PC-3 (cell line): Measurements from ENCODE around the gene SLC39A10. TPM values are rescaled to one million over a fixed set of nuclear protein-coding genes. Genes with fewer than 3 reads are reported as not detected.

Experiments used
- ATAC-seq: fragments of 200-7000 bp; cut with Tn5 transposase; 2 replicates; pipeline ENCODE4 v1.9.1; 2020; ENCODE audit warnings: mild to moderate bottlenecking, moderate library complexity
- BruUV-seq: library from RNA; stranded (reverse); fragments of 400-500 nt; replicated peaks from 2 replicates; lab custom pipeline; 2021; lab: Mats Ljungman, UMichigan
- CTCF ChIA-PET: fragments of 300-600 bp; sonication (Branson Sonifier 250); formaldehyde crosslinking; loops from one replicate; lab custom pipeline; 2022; ENCODE audit warnings: antibody characterized with exemption; lab: Charles Lee
- POLR2A ChIA-PET: fragments of 300-600 bp; sonication (Branson Sonifier 250); formaldehyde crosslinking; loops from one replicate; lab custom pipeline; 2022; ENCODE audit warnings: antibody characterized with exemption; ENCODE audit not compliant: unreplicated experiment; lab: Charles Lee
- DNase-seq: peaks from one replicate; pipeline ENCODE4 v3.0.0-alpha.2; 2015
- H2AFZ ChIP-seq: fragments of 300-600 bp; sonication (generic); 2 replicates; pipeline ENCODE4 v1.6.0; 2016; ENCODE audit warnings: antibody characterized with exemption, low read length
- H3F3A ChIP-seq: fragments of 300-600 bp; sonication (generic); one replicate; pipeline ENCODE4 v1.6.0; 2017; ENCODE audit warnings: antibody characterized with exemption, low read length, control low read depth, mild to moderate bottlenecking; ENCODE audit not compliant: unreplicated experiment
- H3K27ac ChIP-seq: fragments of 300-600 bp; sonication (generic); 2 replicates; pipeline ENCODE4 v1.5.1; 2016; ENCODE audit warnings: mild to moderate bottlenecking, low read length
- H3K27me3 ChIP-seq: fragments of 300-600 bp; sonication (generic); 2 replicates; pipeline ENCODE4 v1.6.1; 2016; ENCODE audit warnings: low read length, mixed read lengths
- H3K36me3 ChIP-seq: fragments of 300-600 bp; sonication (generic); 2 replicates; pipeline ENCODE4 v1.6.1; 2016; ENCODE audit warnings: low read depth, mixed run types, low read length, mixed read lengths
- H3K4me1 ChIP-seq: fragments of 300-600 bp; sonication (generic); 2 replicates; pipeline ENCODE4 v1.5.1; 2016; ENCODE audit warnings: low read length; ENCODE audit not compliant: insufficient read depth
- H3K4me2 ChIP-seq: fragments of 300-600 bp; sonication (generic); 2 replicates; pipeline ENCODE4 v1.6.0; 2016; ENCODE audit warnings: low read length
- H3K4me3 ChIP-seq: fragments of 300-600 bp; sonication (generic); 2 replicates; pipeline ENCODE4 v1.5.1; 2016; ENCODE audit warnings: mild to moderate bottlenecking, low read length, mixed read lengths
- H3K79me2 ChIP-seq: fragments of 300-600 bp; sonication (generic); 2 replicates; pipeline ENCODE4 v1.6.1; 2017; ENCODE audit warnings: low read length, mixed read lengths
- H3K9ac ChIP-seq: fragments of 300-600 bp; sonication (generic); 2 replicates; pipeline ENCODE4 v1.6.0; 2016; ENCODE audit warnings: mild to moderate bottlenecking, low read length
- H3K9me2 ChIP-seq: fragments of 300-600 bp; sonication (generic); replicated peaks from 2 replicates; pipeline ENCODE4 v1.6.1; 2016; ENCODE audit warnings: mixed run types, low read length, mixed read lengths
- H3K9me3 ChIP-seq: fragments of 300-600 bp; sonication (generic); 2 replicates; pipeline ENCODE4 v1.6.1; 2016; ENCODE audit warnings: low read length, mixed read lengths
- H4K20me1 ChIP-seq: fragments of 300-600 bp; sonication (generic); 2 replicates; pipeline ENCODE4 v1.6.1; 2016; ENCODE audit warnings: low read length, mixed read lengths
- EZH2 ChIP-seq: fragments of 300-600 bp; sonication (generic); IDR thresholded peaks from one replicate; pipeline ENCODE4 v1.6.1; 2017; ENCODE audit warnings: antibody characterized with exemption, mild to moderate bottlenecking, low read length; ENCODE audit not compliant: unreplicated experiment
- EZH2phosphoT487 ChIP-seq: fragments of 300-600 bp; sonication (generic); IDR thresholded peaks from 2 replicates; pipeline ENCODE4 v1.6.1; 2018; ENCODE audit warnings: mild to moderate bottlenecking, antibody characterized with exemption, low read length, borderline replicate concordance
- intact Hi-C: fragments of 100-400 bp; cut with micrococcal nuclease; formaldehyde crosslinking; loops from 2 replicates; pipeline ENCODE4 v1.9.0; 2023
- total RNA-seq: library from RNA; depleted of rRNA; stranded (reverse); fragments of >200 nt; gene quantifications from 2 replicates; pipeline ENCODE4 v1.2.3, GENCODE V29; 2014
- TF ChIP-seq, protein P1 (sequence below): fragments of 300-600 bp; sonication (generic); conservative IDR thresholded peaks from 2 replicates; pipeline ENCODE4 v1.5.1; 2017; ENCODE audit warnings: antibody characterized with exemption, low read depth, mild to moderate bottlenecking, low read length

SLC39A10 gene
- total RNA-seq, 1 experiment from 2014 or later, result 18.6 TPM

GRCh38 chr2:195734395-195734794, 77.4 kb downstream of the SLC39A10 start:
- Histone ChIP-seq H3K27me3 (no peaks in the 10 kb centered on the region), H3K27ac (peak overlapping the region; percentile 79), H3F3A (no peaks in the 10 kb centered on the region), H3K4me2 (peak overlapping the region; percentile 59), H3K9ac (no peak overlapping the region), H2AFZ (no peak overlapping the region), H3K36me3 (peaks cover 3% of the 10 kb centered on the region; the same call in 1 of the 2 replicates), H3K4me3 (peak overlapping the region; percentile 17; the same call in 1 of the 2 replicates), H3K9me3 (no peaks in the 10 kb centered on the region), H3K79me2 (no peaks in the 10 kb centered on the region), H3K9me2 (no peaks in the 10 kb centered on the region), H3K4me1 (peaks cover 42% of the 10 kb centered on the region), H4K20me1 (no peaks in the 10 kb centered on the region)
- intact Hi-C loops, result loop anchor here (1.0 to 2.0 kb wide), 2 partner anchors 24 to 70 kb away; no protein-coding TSS in a partner anchor
- TF ChIP-seq, protein P1, sequence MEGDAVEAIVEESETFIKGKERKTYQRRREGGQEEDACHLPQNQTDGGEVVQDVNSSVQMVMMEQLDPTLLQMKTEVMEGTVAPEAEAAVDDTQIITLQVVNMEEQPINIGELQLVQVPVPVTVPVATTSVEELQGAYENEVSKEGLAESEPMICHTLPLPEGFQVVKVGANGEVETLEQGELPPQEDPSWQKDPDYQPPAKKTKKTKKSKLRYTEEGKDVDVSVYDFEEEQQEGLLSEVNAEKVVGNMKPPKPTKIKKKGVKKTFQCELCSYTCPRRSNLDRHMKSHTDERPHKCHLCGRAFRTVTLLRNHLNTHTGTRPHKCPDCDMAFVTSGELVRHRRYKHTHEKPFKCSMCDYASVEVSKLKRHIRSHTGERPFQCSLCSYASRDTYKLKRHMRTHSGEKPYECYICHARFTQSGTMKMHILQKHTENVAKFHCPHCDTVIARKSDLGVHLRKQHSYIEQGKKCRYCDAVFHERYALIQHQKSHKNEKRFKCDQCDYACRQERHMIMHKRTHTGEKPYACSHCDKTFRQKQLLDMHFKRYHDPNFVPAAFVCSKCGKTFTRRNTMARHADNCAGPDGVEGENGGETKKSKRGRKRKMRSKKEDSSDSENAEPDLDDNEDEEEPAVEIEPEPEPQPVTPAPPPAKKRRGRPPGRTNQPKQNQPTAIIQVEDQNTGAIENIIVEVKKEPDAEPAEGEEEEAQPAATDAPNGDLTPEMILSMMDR, result no peak
- TF ChIP-seq EZH2 (no peak), EZH2phosphoT487 (no peak)
- ChIA-PET POLR2A (no interaction called here), CTCF (no interaction called here)
- no TSS peak for BruUV-seq
- ATAC-seq (peak; percentile 66), DNase-seq (peak; percentile 67)

DNA sequence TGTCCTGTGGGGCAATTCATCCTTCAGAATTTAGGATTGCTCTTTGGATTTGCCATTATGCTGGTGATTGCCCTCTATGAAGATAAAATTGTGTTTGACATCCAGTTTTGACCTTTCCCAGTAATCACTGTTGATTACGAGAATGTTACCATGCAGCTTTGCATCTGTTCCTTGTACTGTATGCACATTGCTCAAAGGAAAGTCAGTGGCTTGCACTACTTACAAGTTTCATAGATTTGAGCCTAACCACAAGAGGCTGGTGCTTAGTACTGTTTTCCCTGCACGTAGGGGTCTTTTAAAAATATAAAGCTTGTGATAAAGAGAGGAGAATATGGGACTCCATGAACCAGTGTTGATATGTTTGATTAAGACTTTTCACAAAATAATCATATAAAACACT, 77.9 kb downstream of the SLC39A10 start:
- H4K20me1 ChIP-seq, result no peaks in the 10 kb centered on the region
- peak; percentile 15 for DNase-seq
- no peaks in the 10 kb centered on the region for H3K9me3 ChIP-seq
- ChIA-PET CTCF (no interaction called here), POLR2A (no interaction called here)
- H3K9me2 ChIP-seq, result no peaks in the 10 kb centered on the region
- no peaks in the 10 kb centered on the region for H3K27me3 ChIP-seq
- ATAC-seq, result peak; percentile 14; the same call in 1 of the 2 replicates
- H3K79me2 ChIP-seq, result no peaks in the 10 kb centered on the region
- no peak overlapping the region for H2AFZ ChIP-seq
- TF ChIP-seq EZH2phosphoT487 (no peak), EZH2 (no peak)
- TF ChIP-seq, protein P1, result no peak
- peaks cover 42% of the 10 kb centered on the region for H3K4me1 ChIP-seq
- peaks cover 3% of the 10 kb centered on the region; the same call in 1 of the 2 replicates for H3K36me3 ChIP-seq
- peak overlapping the region; percentile 17; the same call in 1 of the 2 replicates for H3K4me3 ChIP-seq
- no peaks in the 10 kb centered on the region for H3F3A ChIP-seq
- intact Hi-C loops, result loop anchor here (1.0 to 5.0 kb wide), 5 partner anchors 25 to 332 kb away; partner anchors contain the start of gene DNAH7
- no TSS peak for BruUV-seq
- H3K4me2 ChIP-seq, result peak overlapping the region; percentile 59
- H3K27ac ChIP-seq, result peak overlapping the region; percentile 79
- no peak overlapping the region for H3K9ac ChIP-seq

GRCh38 chr2:195735347-195735746, 78.3 kb downstream of the SLC39A10 start:
- ChIA-PET CTCF (no interaction called here), POLR2A (no interaction called here)
- ATAC-seq (no peak), DNase-seq (no peak)
- Histone ChIP-seq H3K27ac (peak overlapping the region; percentile 79; the same call in 1 of the 2 replicates), H3K4me2 (peak overlapping the region; percentile 59), H4K20me1 (no peaks in the 10 kb centered on the region), H2AFZ (no peak overlapping the region), H3K79me2 (no peaks in the 10 kb centered on the region), H3F3A (no peaks in the 10 kb centered on the region), H3K9me2 (no peaks in the 10 kb centered on the region), H3K9ac (no peak overlapping the region), H3K4me3 (no peak overlapping the region), H3K36me3 (peaks cover 3% of the 10 kb centered on the region; the same call in 1 of the 2 replicates), H3K4me1 (peaks cover 42% of the 10 kb centered on the region), H3K27me3 (no peaks in the 10 kb centered on the region), H3K9me3 (no peaks in the 10 kb centered on the region)
- TF ChIP-seq EZH2 (no peak), EZH2phosphoT487 (no peak)
- TF ChIP-seq, protein P1, result no peak
- intact Hi-C loops, result loop anchor here (2.0 to 5.0 kb wide), 4 partner anchors 71 to 332 kb away; partner anchors contain the start of gene DNAH7
- BruUV-seq, result no TSS peak
